ENCODE results near the gene ADGRA1.

The ADGRA1 gene

GRCh38 chr10:133056001-133056400 lies 31.7 kb upstream of the ADGRA1 start:
- DNase-seq (ENCODE audit: low spot score): no peak

- no peak for DNase-seq (ENCODE audit: low spot score)
Observed at GRCh38 chr10:133056651-133057178, 31.0 kb upstream of the ADGRA1 start.

GRCh38 chr10:133058331-133059092 lies 29.2 kb upstream of the ADGRA1 start:
- DNase-seq (ENCODE audit: low spot score): no peak

DNA sequence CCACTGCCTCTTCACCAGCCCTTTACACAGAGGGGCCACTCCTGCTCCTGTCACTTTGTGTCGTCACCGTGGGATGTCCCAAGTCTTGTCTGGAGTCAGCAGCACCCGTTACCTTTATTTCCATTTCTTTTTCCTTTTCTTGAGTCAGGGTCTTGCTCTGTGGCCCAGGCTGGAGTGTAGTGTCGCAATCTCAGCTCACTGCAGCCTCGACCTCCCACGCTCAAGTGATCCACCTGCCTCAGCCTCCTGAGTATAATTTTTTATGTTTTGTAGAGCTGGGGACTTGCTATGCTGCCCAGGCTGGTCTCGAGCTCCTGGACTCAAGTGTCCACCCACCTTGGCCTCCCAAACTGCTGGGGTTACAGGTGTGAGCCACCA lies 28.6 kb upstream of the ADGRA1 start:
- DNase-seq (ENCODE audit: low spot score): no peak

- DNase-seq (ENCODE audit: low spot score): no peak
Observed at GRCh38 chr10:133059571-133059970, 28.2 kb upstream of the ADGRA1 start.

DNA sequence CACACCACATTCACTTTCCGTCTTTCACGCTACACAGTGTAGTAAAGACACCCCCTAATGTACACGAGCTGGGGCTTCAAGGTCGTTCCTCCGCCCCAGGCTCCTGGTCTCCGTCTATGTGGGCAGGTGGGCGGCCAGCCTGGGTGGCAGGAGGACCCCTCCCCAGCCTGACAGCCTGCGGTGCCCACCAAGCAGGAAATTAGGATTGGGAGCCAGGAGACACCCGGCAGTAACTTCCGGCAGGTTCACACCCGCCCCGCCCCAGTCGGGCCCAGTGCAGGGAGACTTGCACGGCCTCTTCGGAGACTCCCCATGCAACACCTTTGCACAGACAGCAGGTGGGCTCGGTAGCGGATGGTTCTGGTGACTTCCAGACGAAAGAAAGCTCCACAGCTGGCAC lies 27.7 kb upstream of the ADGRA1 start:
- no peak for DNase-seq (ENCODE audit: low spot score)

DNA sequence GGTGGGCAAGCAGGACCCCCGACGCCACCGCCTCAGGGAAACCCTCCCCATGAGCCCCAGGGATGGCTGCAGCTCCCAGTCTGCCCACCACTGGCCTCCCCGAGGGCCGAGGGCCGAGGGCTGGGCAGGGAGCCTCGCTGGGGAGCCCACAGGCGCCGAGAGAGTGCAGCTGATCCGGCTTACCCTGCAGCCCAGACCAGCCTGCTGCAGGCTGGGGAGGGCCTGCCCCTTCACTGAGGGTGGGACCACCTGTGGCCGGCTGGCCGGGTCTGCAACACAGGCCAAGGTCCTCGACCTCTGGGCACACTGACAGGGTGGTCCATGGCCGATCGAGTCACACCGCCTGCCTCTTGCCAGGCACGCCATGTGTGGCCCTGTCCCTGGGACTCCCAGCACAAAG lies 27.3 kb upstream of the ADGRA1 start:
- no peak for DNase-seq (ENCODE audit: low spot score)

DNA sequence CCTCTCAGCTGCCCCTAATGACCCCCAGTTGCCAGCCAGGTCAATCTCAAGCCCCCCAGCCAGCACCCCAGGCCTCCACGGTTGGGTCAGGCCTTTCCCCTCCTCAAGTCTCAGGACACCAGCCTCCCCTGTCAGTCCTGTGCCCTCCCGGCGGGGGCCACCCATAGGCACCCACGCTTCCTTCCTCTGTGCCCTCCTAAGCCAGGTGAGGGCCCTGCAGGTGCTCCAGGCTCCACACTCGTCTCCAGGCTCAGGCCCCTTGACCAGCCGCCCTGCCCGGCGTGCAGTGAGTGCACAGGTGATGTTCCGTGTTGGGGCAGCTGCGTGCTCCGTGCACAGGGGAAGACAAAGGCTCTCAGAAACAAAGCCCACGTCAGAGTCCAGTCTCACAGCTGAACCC lies 26.8 kb upstream of the ADGRA1 start:
- DNase-seq (ENCODE audit: low spot score): no peak

GRCh38 chr10:133061296-133062038 lies 26.3 kb upstream of the ADGRA1 start:
- no peak for DNase-seq (ENCODE audit: low spot score)

GRCh38 chr10:133062085-133062484 lies 25.6 kb upstream of the ADGRA1 start:
- no peak for DNase-seq (ENCODE audit: low spot score)

- DNase-seq (ENCODE audit: low spot score): no peak
Observed at GRCh38 chr10:133062635-133063034, 25.1 kb upstream of the ADGRA1 start.

GRCh38 chr10:133067149-133068105 lies 20.3 kb upstream of the ADGRA1 start:
- DNase-seq (ENCODE audit: low spot score): no peak

- no peak for DNase-seq (ENCODE audit: low spot score)
Observed at GRCh38 chr10:133068111-133069032, 19.4 kb upstream of the ADGRA1 start.

- no peak for DNase-seq (ENCODE audit: low spot score)
Observed at GRCh38 chr10:133069033-133069525, 18.6 kb upstream of the ADGRA1 start.

DNA sequence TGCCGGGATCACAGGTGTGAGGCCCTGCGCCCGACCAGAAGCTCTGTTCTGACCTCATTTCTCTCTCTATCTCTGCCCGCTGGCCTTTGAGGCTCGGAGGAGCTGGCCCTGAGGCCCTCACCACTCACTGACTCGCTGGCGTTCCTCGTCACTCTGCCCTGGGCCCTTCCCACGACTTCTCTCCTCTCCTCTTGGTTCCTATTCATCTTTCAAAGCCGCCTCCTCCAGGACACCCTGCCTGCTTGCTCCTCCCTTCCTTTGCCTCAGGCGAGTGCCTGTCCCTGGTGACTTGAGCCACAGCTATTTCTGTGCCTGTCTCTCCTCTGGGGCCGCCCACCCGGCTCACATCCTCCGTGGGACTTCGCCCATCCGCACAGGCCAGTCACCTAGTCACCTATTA lies 17.3 kb upstream of the ADGRA1 start:
- DNase-seq (ENCODE audit: low spot score): no peak

DNA sequence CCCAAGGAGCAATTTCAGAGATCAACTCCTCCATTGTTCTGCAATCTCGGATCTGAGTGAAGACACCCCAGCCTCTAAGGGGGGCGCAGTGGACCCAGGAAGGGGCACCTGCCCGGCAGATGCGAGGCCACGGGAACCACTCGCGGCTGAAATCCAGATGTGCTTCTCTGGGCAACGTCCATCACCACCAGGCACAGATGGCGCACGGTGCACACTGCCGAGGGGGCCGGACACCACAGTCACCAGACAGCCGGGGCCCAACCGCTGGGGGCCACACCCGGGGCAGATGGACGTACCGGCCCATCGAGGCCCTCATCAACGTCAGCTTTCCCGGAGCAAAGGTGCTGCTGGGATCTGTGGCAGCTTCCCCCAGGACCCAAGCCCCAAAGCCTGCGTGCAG lies 16.9 kb upstream of the ADGRA1 start:
- no peak for DNase-seq (ENCODE audit: low spot score)

GRCh38 chr10:133071733-133072132 lies 16.0 kb upstream of the ADGRA1 start:
- no peak for DNase-seq (ENCODE audit: low spot score)

DNA sequence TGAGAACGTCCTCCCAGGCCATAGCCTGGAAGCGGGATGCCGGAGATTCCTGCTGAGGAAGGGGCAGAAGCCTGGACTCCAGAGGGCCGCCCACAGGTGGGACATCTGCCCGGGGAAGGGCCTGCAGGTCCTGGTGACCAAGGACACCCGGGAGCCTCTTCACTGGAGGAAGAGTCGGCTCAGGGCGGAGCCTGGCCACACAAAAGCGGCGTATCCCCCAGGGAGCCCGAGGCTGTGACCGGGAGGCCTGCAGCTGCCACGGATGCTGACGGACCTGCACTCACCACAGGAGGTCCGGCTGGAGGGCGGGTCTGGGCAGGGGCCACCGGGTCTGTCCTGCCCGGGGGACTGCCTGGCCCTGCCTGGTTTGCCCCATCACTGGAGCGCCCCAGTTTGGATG lies 15.5 kb upstream of the ADGRA1 start:
- DNase-seq (ENCODE audit: low spot score): no peak

- DNase-seq (ENCODE audit: low spot score): no peak
Observed at GRCh38 chr10:133072720-133073390, 14.9 kb upstream of the ADGRA1 start.

GRCh38 chr10:133075346-133076137 lies 12.2 kb upstream of the ADGRA1 start:
- no peak for DNase-seq (ENCODE audit: low spot score)
